Lower lobe of right lung (tissue), 2 donors: ENCODE data around the gene CEP170B. TPM values are rescaled to one million over a fixed set of nuclear protein-coding genes. Genes with fewer than 3 reads are reported as not detected.

ENCODE experiments used
- ATAC-seq, 2 donors: fragments of 200-7000 bp; cut with Tn5 transposase; one replicate each; pipeline ENCODE4 v1.9.1; 2020 to 2022; ENCODE audit warnings: mild to moderate bottlenecking in 2 of 2, moderate library complexity in 2 of 2
- DNase-seq: peaks from one replicate; pipeline ENCODE4 v3.0.0-alpha.2; 2020
- H3K27ac ChIP-seq: fragments of 200-600 bp; one replicate; pipeline ENCODE4 v1.8.0; 2022
- H3K27me3 ChIP-seq: fragments of 200-600 bp; one replicate; pipeline ENCODE4 v1.8.0; 2022; ENCODE audit warnings: low read depth
- H3K36me3 ChIP-seq: fragments of 200-600 bp; one replicate; pipeline ENCODE4 v1.8.0; 2022; ENCODE audit warnings: mild to moderate bottlenecking
- H3K4me1 ChIP-seq: fragments of 200-600 bp; one replicate; pipeline ENCODE4 v1.8.0; 2022
- H3K4me3 ChIP-seq: fragments of 200-600 bp; one replicate; pipeline ENCODE4 v1.8.0; 2022; ENCODE audit warnings: mild to moderate bottlenecking
- H3K9me3 ChIP-seq: fragments of 200-600 bp; one replicate; pipeline ENCODE4 v1.8.0; 2022
- intact Hi-C: fragments of 100-400 bp; cut with DNase I; formaldehyde crosslinking; loops from one replicate; pipeline ENCODE4 v1.11.0; 2022
- total RNA-seq: library from RNA; stranded (reverse); fragmentation: NEBNext Ultra II Directional; extraction: Animal tissue kit (Norgen Biotek cat#: 25700); gene quantifications from one replicate; pipeline ENCODE4 v1.2.1, GENCODE V29; 2021
- TF ChIP-seq, protein P1 (sequence below): fragments of 200-600 bp; IDR thresholded peaks from one replicate; pipeline ENCODE4 v1.8.0; 2022; ENCODE audit warnings: antibody characterized with exemption, mild to moderate bottlenecking
- donor health status: DM: no; HTN: yes; CAD: no; lungs with severe emphysema.

The CEP170B gene
- total RNA-seq, 1 donor from 2014 or later = 24.7 TPM

- DNase-seq (peak; percentile 81), ATAC-seq (peak; percentile 71)
- TF ChIP-seq, protein P1, sequence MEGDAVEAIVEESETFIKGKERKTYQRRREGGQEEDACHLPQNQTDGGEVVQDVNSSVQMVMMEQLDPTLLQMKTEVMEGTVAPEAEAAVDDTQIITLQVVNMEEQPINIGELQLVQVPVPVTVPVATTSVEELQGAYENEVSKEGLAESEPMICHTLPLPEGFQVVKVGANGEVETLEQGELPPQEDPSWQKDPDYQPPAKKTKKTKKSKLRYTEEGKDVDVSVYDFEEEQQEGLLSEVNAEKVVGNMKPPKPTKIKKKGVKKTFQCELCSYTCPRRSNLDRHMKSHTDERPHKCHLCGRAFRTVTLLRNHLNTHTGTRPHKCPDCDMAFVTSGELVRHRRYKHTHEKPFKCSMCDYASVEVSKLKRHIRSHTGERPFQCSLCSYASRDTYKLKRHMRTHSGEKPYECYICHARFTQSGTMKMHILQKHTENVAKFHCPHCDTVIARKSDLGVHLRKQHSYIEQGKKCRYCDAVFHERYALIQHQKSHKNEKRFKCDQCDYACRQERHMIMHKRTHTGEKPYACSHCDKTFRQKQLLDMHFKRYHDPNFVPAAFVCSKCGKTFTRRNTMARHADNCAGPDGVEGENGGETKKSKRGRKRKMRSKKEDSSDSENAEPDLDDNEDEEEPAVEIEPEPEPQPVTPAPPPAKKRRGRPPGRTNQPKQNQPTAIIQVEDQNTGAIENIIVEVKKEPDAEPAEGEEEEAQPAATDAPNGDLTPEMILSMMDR = no peak
- peaks cover 5% of the 10 kb centered on the region for H3K27me3 ChIP-seq
- H3K9me3 ChIP-seq = no peaks in the 10 kb centered on the region
- H3K4me3 ChIP-seq = peak overlapping the region; percentile 66
- H3K36me3 ChIP-seq = no peaks in the 10 kb centered on the region
- peaks cover 24% of the 10 kb centered on the region for H3K4me1 ChIP-seq
- intact Hi-C loops = no loop called here
- H3K27ac ChIP-seq = peak overlapping the region; percentile 87
Measured at GRCh38 chr14:104864267-104865080, 594 bp upstream of the CEP170B start.

DNA sequence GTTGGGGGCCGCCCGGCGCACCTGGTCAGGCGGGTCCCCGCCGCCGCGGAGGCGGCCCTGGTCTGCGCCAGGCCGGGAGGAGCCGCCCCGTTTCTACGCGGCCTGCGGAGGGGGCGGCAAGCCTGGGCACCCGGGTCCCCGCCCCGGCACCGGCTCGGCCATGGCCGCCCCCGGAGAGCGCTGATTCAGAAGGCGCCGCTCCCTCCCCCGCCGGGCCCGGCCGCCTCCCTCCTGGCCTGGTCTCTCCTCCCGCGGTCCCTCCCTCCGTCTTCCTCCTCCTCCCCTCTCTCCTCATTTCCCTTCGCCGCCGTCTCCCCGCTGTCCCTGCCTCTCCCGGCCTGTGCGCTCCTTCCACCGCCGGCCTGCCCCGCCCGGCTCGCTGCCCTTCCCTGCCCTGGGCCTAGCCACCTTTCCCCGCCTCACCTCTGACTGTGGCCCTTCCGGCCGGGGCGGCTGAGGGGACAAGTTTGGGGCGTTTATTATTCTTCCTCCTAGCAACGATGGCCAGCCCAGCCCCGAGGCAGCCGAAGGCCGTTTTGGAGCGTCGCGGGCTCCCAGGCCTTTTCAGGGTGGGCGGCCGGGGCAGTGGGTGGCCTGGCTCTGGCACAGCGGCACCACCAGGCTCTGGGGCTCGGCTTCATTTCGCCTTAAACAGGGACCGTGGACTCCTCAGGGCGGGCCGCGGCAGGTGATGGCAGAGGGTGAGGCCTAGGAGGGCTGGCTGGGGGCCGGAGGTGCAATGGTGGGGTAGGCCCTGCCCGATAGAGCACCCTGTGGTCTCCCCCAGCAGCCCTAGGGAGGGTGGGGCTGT is 768 bp downstream of the CEP170B start:
- peaks cover 5% of the 10 kb centered on the region for H3K27me3 ChIP-seq
- no peaks in the 10 kb centered on the region for H3K36me3 ChIP-seq
- DNase-seq (peak; percentile 76), ATAC-seq (peak; percentile 68 to 79)
- H3K9me3 ChIP-seq = no peaks in the 10 kb centered on the region
- TF ChIP-seq, protein P1 = no peak
- peak overlapping the region; percentile 66 for H3K4me3 ChIP-seq
- H3K27ac ChIP-seq = peak overlapping the region; percentile 83
- H3K4me1 ChIP-seq = peaks cover 24% of the 10 kb centered on the region
- intact Hi-C loops = no loop called here

GRCh38 chr14:104866451-104867370 is 1.6 kb downstream of the CEP170B start:
- H3K27me3 ChIP-seq = peaks cover 5% of the 10 kb centered on the region
- no peaks in the 10 kb centered on the region for H3K36me3 ChIP-seq
- no peaks in the 10 kb centered on the region for H3K9me3 ChIP-seq
- intact Hi-C loops = no loop called here
- H3K4me1 ChIP-seq = peaks cover 24% of the 10 kb centered on the region
- DNase-seq (peak; percentile 42), ATAC-seq (no peak)
- H3K27ac ChIP-seq = peak overlapping the region; percentile 83
- TF ChIP-seq, protein P1 = no peak
- H3K4me3 ChIP-seq = peak overlapping the region; percentile 66

DNA sequence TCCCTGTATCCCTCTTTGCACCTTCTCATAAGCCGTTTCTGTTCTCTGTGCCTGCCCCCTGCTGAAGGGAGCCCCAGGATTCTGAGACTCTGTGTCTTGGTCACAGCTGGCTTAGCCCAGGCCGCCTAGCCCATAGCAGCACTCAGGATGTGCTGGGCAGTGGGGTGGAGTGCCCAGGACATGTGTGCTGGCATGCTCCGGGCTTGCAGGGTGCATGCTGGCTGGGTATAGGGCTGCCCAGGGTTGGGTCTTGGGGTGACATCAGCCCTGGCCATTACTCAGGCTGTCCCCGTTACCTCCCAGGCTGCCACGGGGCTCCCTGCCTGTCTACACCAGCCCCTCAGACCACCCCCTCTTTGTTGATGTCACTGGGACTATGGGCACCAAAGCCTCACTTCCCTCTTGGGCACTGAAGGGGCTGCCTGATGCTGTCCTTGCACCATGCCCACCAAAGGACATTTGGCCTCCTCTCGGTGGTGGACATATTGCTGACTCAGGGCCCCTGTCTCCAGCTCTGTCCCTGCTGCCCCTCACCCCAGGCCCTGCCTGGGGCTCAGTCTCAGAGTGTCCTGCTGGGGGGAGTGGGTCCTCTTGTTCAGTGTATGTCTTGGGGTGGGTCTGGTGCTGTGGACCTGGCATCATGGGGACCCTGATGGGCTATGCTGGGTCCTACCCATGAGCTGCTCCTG is 2.4 kb downstream of the CEP170B start:
- TF ChIP-seq, protein P1 = no peak
- DNase-seq (no peak), ATAC-seq (no peak)
- H3K4me1 ChIP-seq = peaks cover 25% of the 10 kb centered on the region
- no peak overlapping the region for H3K4me3 ChIP-seq
- intact Hi-C loops = no loop called here
- H3K36me3 ChIP-seq = no peaks in the 10 kb centered on the region
- no peaks in the 10 kb centered on the region for H3K9me3 ChIP-seq
- peaks cover 5% of the 10 kb centered on the region for H3K27me3 ChIP-seq
- H3K27ac ChIP-seq = no peak overlapping the region
